GM12878 (cell line): ENCODE results near the gene TBX4. TPM values are rescaled to one million over a fixed set of nuclear protein-coding genes. Genes with fewer than 3 reads are reported as not detected.

Experiments
- ATAC-seq: fragments of 200-7000 bp; cut with Tn5 transposase; 3 replicates; pipeline ENCODE4 v1.9.1; 2020; ENCODE audit warnings: mild to moderate bottlenecking, moderate library complexity
- BruUV-seq: library from RNA; stranded (reverse); fragments of 400-500 nt; replicated peaks from 2 replicates; lab custom pipeline; 2021; lab: Mats Ljungman, UMichigan
- CTCF ChIA-PET: fragments of 300-600 bp; sonication (Branson Sonifier 250); formaldehyde crosslinking; extraction: SDS; loops from one replicate; lab custom pipeline; 2021; ENCODE audit warnings: inconsistent platforms; lab: Yijun Ruan, JAX
- POLR2A ChIA-PET: fragments of 350-600 bp; formaldehyde crosslinking; extraction: SDS; loops from one replicate; lab custom pipeline; 2021; ENCODE audit warnings: inconsistent platforms; lab: Charles Lee
- RAD21 ChIA-PET: fragments of 300-600 bp; sonication (Branson Sonifier 250); formaldehyde crosslinking; loops from one replicate; lab custom pipeline; 2023; ENCODE audit warnings: antibody characterized with exemption; ENCODE audit not compliant: unreplicated experiment; lab: Charles Lee
- SMC1A ChIA-PET: fragments of 300-600 bp; sonication (Branson Sonifier 250); formaldehyde crosslinking; loops from one replicate; lab custom pipeline; 2023; ENCODE audit not compliant: unreplicated experiment, uncharacterized antibody; lab: Charles Lee
- DNase-seq: peaks from one replicate; pipeline ENCODE4 v3.0.0-alpha.2; 2011; ENCODE audit warnings: low read depth, low spot score
- FAIRE-seq: peaks from 3 replicates; lab custom pipeline; 2011; peaks lifted over from hg19 to GRCh38; lab: Jason Lieb, UNC
- H2AFZ ChIP-seq: 2 replicates; pipeline ENCODE4 v1.6.0; 2011; ENCODE audit warnings: low read depth, low read length, control low read depth; ENCODE audit not compliant: control insufficient read depth
- H3K27ac ChIP-seq: 2 replicates; pipeline ENCODE4 v1.5.1; 2011; ENCODE audit warnings: control low read depth; ENCODE audit not compliant: control insufficient read depth, insufficient read depth
- H3K27me3 ChIP-seq, 2 experiments: replicated peaks in 1 of 2; 2 replicates each; pipeline versions ENCODE4 v1.6.0 to v1.6.1; 2011; ENCODE audit warnings: low read length in 1 of 2; ENCODE audit not compliant: control insufficient read depth in 2 of 2, insufficient read depth in 2 of 2
- H3K36me3 ChIP-seq, 2 experiments: 2 replicates each; pipeline ENCODE4 v1.5.1; 2011; ENCODE audit warnings: low read length in 1 of 2; ENCODE audit not compliant: control insufficient read depth in 2 of 2, insufficient read depth in 2 of 2
- H3K4me1 ChIP-seq: 2 replicates; pipeline ENCODE4 v1.6.1; 2011; ENCODE audit warnings: mild to moderate bottlenecking, low read length, moderate library complexity, mixed read lengths; ENCODE audit not compliant: control insufficient read depth, insufficient read depth
- H3K4me2 ChIP-seq: 2 replicates; pipeline ENCODE4 v1.6.0; 2011; ENCODE audit warnings: control low read depth; ENCODE audit not compliant: control insufficient read depth, insufficient read depth
- H3K4me3 ChIP-seq: fragments of 200-600 bp; sonication (generic); 2 replicates; pipeline ENCODE4 v1.5.1; 2016
- H3K79me2 ChIP-seq: 2 replicates; pipeline ENCODE4 v1.6.0; 2011; ENCODE audit warnings: low read length; ENCODE audit not compliant: control insufficient read depth, insufficient read depth
- H3K9ac ChIP-seq: 2 replicates; pipeline ENCODE4 v1.8.0; 2011; ENCODE audit warnings: low read length, control low read depth, mixed read lengths; ENCODE audit not compliant: control insufficient read depth, insufficient read depth
- H3K9me3 ChIP-seq: replicated peaks from 3 replicates; pipeline ENCODE4 v1.5.1; 2011; ENCODE audit warnings: mild to moderate bottlenecking, low read length; ENCODE audit not compliant: control insufficient read depth, insufficient read depth
- H4K20me1 ChIP-seq: 2 replicates; pipeline ENCODE4 v1.6.0; 2011; ENCODE audit not compliant: control insufficient read depth, insufficient read depth
- ATF2 ChIP-seq: IDR thresholded peaks from 2 replicates; pipeline ENCODE4 v1.6.1; 2012; ENCODE audit warnings: low read length, inconsistent platforms
- BCLAF1 ChIP-seq: fragments of 450-650 bp; IDR thresholded peaks from 2 replicates; pipeline ENCODE4 v1.6.1; 2017; ENCODE audit warnings: antibody characterized with exemption, mild to moderate bottlenecking, moderate library complexity
- CREM ChIP-seq: IDR thresholded peaks from 2 replicates; pipeline ENCODE4 v1.6.1; 2014; ENCODE audit warnings: antibody characterized with exemption, low read depth
- FOXK2 ChIP-seq: fragments of 450-650 bp; IDR thresholded peaks from 2 replicates; pipeline ENCODE4 v1.6.1; 2017; ENCODE audit warnings: mild to moderate bottlenecking, moderate library complexity
- IRF3 ChIP-seq: fragments of 450-650 bp; IDR thresholded peaks from 2 replicates; pipeline ENCODE4 v1.6.1; 2014; ENCODE audit warnings: mild to moderate bottlenecking
- MTA3 ChIP-seq: IDR thresholded peaks from 2 replicates; pipeline ENCODE4 v1.6.1; 2012; ENCODE audit warnings: low read length, inconsistent platforms, borderline replicate concordance
- NFYB ChIP-seq: IDR thresholded peaks from 2 replicates; pipeline ENCODE4 v1.6.1; 2011; ENCODE audit warnings: low read depth, mild to moderate bottlenecking, low read length, improper control_type of control experiment, moderate library complexity; ENCODE audit not compliant: insufficient read depth
- SUPT20H ChIP-seq: IDR thresholded peaks from 2 replicates; pipeline ENCODE4 v1.6.1; 2011; ENCODE audit warnings: low read depth, mild to moderate bottlenecking, low read length, moderate library complexity, borderline replicate concordance; ENCODE audit not compliant: control insufficient read depth
- USF1 ChIP-seq: IDR thresholded peaks from 2 replicates; pipeline ENCODE4 v1.6.1; 2011; ENCODE audit warnings: borderline replicate concordance, low read depth, mild to moderate bottlenecking, moderate library complexity, mixed read lengths, low read length; ENCODE audit not compliant: insufficient read depth; ENCODE audit errors: extremely low read length
- WGBS: methylation state at CpG from one replicate; pipeline ENCODE4 v1.1.6; 2016; ENCODE audit warnings: low lambda C conversion rate; ENCODE audit not compliant: insufficient replicate concordance, insufficient coverage; ENCODE audit errors: missing lambda C conversion rate; 5-methylcytosine and 5-hydroxymethylcytosine counted together
- in situ Hi-C: fragments of 300-500 bp; cut with MboI; formaldehyde crosslinking; loops from 9 replicates; pipeline ENCODE4 v1.14.3; 2018; ENCODE audit warnings: mixed read lengths
- intact Hi-C: fragments of 100-400 bp; cut with micrococcal nuclease; formaldehyde crosslinking; loops from one replicate; pipeline ENCODE4 v1.14.2; 2022; ENCODE audit not compliant: unreplicated experiment
- polyA plus RNA-seq, 11 experiments: library from polyadenylated mRNA; depleted of rRNA in 4 of 11; unstranded in 6 of 11; stranded (reverse) in 5 of 11; fragments of >200 nt; fragmentation: Nextera tagmentation in 4 of 11; fragmentation: Illumina TruSeq in 1 of 11; extraction: Ambion mirVana in 4 of 11; extraction: Trizol in 1 of 11; gene quantifications; 1 replicate in 1 of 11; 2 replicates in 10 of 11; pipeline versions ENCODE4 v1.2.1 to v1.2.3, GENCODE V29; 2011 to 2016; ENCODE audit warnings: inconsistent platforms in 2 of 11, missing spikeins in 2 of 11, low read depth in 1 of 11
- total RNA-seq, 4 experiments: library from RNA; depleted of rRNA in 3 of 4; stranded (reverse); fragments of >200 nt in 3 of 4; fragmentation: Illumina TruSeq in 1 of 4; extraction: Trizol in 1 of 4; gene quantifications; 2 replicates each; pipeline versions ENCODE4 v1.2.1 to v1.2.3, GENCODE V29; 2013 to 2021
- TF ChIP-seq, protein P1 (sequence below): IDR thresholded peaks from 2 replicates; pipeline ENCODE4 v1.6.1; 2011; ENCODE audit warnings: mild to moderate bottlenecking, low read depth, low read length, moderate library complexity; ENCODE audit not compliant: insufficient replicate concordance

Gene TBX4
- total and polyA plus RNA-seq, 10 of the 15 experiments (the other 5 are each of a cell fraction or from before 2014, with no cell fraction given), result 0.01 TPM; not detected in 9

- TF ChIP-seq ATF2, result no peak
Observed at GRCh38 chr17:61405686-61406536, 46.3 kb upstream of the TBX4 start (continued).

DNA sequence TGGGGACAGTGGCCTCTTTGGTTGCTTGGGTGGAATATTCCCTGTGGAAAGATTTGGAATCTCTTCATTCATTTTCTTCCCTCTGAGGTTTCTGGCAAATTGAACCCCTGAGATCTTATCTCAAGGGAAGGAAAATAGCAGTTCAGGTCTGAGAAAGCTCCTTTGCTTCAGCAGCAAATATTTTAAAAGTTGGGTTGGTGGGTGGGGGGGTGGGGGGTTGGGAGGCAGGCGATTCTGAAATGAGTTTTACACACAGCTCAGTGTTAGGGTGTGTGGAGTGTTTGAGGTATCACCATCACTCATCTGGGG is 45.7 kb upstream of the TBX4 start:
- no peak overlapping the region for H3K4me3 ChIP-seq
- H3K9me3 ChIP-seq, result no peaks in the 10 kb centered on the region; the same call in 2 of the 3 replicates
- in situ Hi-C loops, result no loop called here
- WGBS, result 0% methylated on average over 1 of the region's 1 CpG
- ChIA-PET CTCF (no interaction called here), SMC1A (no interaction called here), RAD21 (no interaction called here), POLR2A (no interaction called here)
- no peaks in the 10 kb centered on the region for H3K4me1 ChIP-seq
- FAIRE-seq (no peak), DNase-seq (no peak), ATAC-seq (no peak)
- H2AFZ ChIP-seq, result no peak overlapping the region
- no peaks in the 10 kb centered on the region for H3K36me3 ChIP-seq
- no peaks in the 10 kb centered on the region for H3K79me2 ChIP-seq
- H3K27me3 ChIP-seq, result peaks cover 40 to 48% of the 10 kb centered on the region in 2 experiments
- H3K27ac ChIP-seq, result no peak overlapping the region
- H3K9ac ChIP-seq, result no peak overlapping the region
- no TSS peak for BruUV-seq
- intact Hi-C loops, result no loop called here
- H4K20me1 ChIP-seq, result no peaks in the 10 kb centered on the region
- no peak overlapping the region for H3K4me2 ChIP-seq
- no peak for TF ChIP-seq MTA3
- no peak for TF ChIP-seq USF1
- TF ChIP-seq SUPT20H, result no peak
- no peak for TF ChIP-seq BCLAF1
- TF ChIP-seq, protein P1, sequence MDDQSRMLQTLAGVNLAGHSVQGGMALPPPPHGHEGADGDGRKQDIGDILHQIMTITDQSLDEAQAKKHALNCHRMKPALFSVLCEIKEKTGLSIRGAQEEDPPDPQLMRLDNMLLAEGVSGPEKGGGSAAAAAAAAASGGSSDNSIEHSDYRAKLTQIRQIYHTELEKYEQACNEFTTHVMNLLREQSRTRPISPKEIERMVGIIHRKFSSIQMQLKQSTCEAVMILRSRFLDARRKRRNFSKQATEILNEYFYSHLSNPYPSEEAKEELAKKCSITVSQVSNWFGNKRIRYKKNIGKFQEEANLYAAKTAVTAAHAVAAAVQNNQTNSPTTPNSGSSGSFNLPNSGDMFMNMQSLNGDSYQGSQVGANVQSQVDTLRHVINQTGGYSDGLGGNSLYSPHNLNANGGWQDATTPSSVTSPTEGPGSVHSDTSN, result no peak
- no peak for TF ChIP-seq NFYB
- TF ChIP-seq IRF3, result no peak
- no peak for TF ChIP-seq FOXK2
- TF ChIP-seq CREM, result no peak
